Cardiac septum (tissue), 1 donor: ENCODE data around the gene CSH1. TPM values are rescaled to one million over a fixed set of nuclear protein-coding genes. Genes with fewer than 3 reads are reported as not detected.
"Not testable (repeated sequence)": the region's sequence is repeated elsewhere in the genome, so short reads cannot be mapped to it uniquely, and the experiment has no call there.

ENCODE experiments used
- DNase-seq: peaks from one replicate; pipeline ENCODE4 v3.0.0-alpha.2; 2020; ENCODE audit warnings: low spot score
- intact Hi-C: fragments of 100-400 bp; cut with DNase I; formaldehyde crosslinking; loops from one replicate; pipeline ENCODE4 v1.14.0; 2022
- total RNA-seq: library from RNA; stranded (reverse); fragmentation: NEBNext Ultra II Directional; extraction: Animal tissue kit (Norgen Biotek cat#: 25700); gene quantifications from one replicate; pipeline ENCODE4 v1.2.1, GENCODE V29; 2021
- donor health status: DM: no; HTN: no; CAD: no.

The CSH1 gene
- total RNA-seq, 1 donor from 2014 or later, result not detected

- DNase-seq, result peak; percentile 44
- intact Hi-C loops, result no loop called here
Measured at GRCh38 chr17:63911041-63911635, 14.8 kb upstream of the CSH1 start, which contains the start of gene CSHL1. CSHL1 (minus strand) TSS chr17:63911258; CDS start chr17:63911196, 62 bp downstream.

GRCh38 chr17:63910096-63910495 lies 13.7 kb upstream of the CSH1 start:
- DNase-seq, result peak; percentile 72
- intact Hi-C loops, result no loop called here

- peak; percentile 63 for DNase-seq
- intact Hi-C loops, result not testable (repeated sequence)
Measured at GRCh38 chr17:63909586-63909985, 13.2 kb upstream of the CSH1 start.

GRCh38 chr17:63907161-63907778 lies 10.9 kb upstream of the CSH1 start:
- intact Hi-C loops, DNase-seq: not testable (repeated sequence)

GRCh38 chr17:63904796-63905195 lies 8.4 kb upstream of the CSH1 start:
- intact Hi-C loops, DNase-seq: not testable (repeated sequence)

- DNase-seq, intact Hi-C loops: not testable (repeated sequence)
Measured at GRCh38 chr17:63903787-63904201, 7.4 kb upstream of the CSH1 start.

- DNase-seq, intact Hi-C loops: not testable (repeated sequence)
Measured at GRCh38 chr17:63901971-63902370, 5.6 kb upstream of the CSH1 start.

- intact Hi-C loops, DNase-seq: not testable (repeated sequence)
Measured at GRCh38 chr17:63898899-63899798, 2.8 kb upstream of the CSH1 start.

GRCh38 chr17:63894821-63895220 lies 1.6 kb downstream of the CSH1 start:
- intact Hi-C loops, DNase-seq: not testable (repeated sequence)

GRCh38 chr17:63894021-63894420 lies 2.4 kb downstream of the CSH1 start:
- DNase-seq, result peak; percentile 20
- intact Hi-C loops, result not testable (repeated sequence)

GRCh38 chr17:63892316-63893037 lies 3.9 kb downstream of the CSH1 start:
- intact Hi-C loops, DNase-seq: not testable (repeated sequence)

GRCh38 chr17:63889026-63889848 lies 7.1 kb downstream of the CSH1 start:
- intact Hi-C loops, result not testable (repeated sequence)
- peak; percentile 33 for DNase-seq

GRCh38 chr17:63885119-63885518 lies 11.3 kb downstream of the CSH1 start:
- intact Hi-C loops, DNase-seq: not testable (repeated sequence)

GRCh38 chr17:63882626-63883126 lies 13.7 kb downstream of the CSH1 start:
- intact Hi-C loops, DNase-seq: not testable (repeated sequence)

- intact Hi-C loops, result no loop called here
- DNase-seq, result no peak
Measured at GRCh38 chr17:63881935-63882601, 14.3 kb downstream of the CSH1 start, which contains the start of gene GH2. GH2 (minus strand) TSS chr17:63881944; CDS start chr17:63881801, 143 bp downstream.

- DNase-seq, intact Hi-C loops: not testable (repeated sequence)
Measured at GRCh38 chr17:63881337-63881736, 15.0 kb downstream of the CSH1 start.

GRCh38 chr17:63880706-63881105 lies 15.7 kb downstream of the CSH1 start:
- no peak for DNase-seq
- intact Hi-C loops, result no loop called here

GRCh38 chr17:63878413-63878812 lies 18.0 kb downstream of the CSH1 start:
- intact Hi-C loops, result not testable (repeated sequence)

More at GRCh38 chr17:63878413-63878812, 18.0 kb downstream of the CSH1 start:
- DNase-seq, result not testable (repeated sequence)
